Measurements from ENCODE around the gene DNMT3A.

DNMT3A gene

DNA sequence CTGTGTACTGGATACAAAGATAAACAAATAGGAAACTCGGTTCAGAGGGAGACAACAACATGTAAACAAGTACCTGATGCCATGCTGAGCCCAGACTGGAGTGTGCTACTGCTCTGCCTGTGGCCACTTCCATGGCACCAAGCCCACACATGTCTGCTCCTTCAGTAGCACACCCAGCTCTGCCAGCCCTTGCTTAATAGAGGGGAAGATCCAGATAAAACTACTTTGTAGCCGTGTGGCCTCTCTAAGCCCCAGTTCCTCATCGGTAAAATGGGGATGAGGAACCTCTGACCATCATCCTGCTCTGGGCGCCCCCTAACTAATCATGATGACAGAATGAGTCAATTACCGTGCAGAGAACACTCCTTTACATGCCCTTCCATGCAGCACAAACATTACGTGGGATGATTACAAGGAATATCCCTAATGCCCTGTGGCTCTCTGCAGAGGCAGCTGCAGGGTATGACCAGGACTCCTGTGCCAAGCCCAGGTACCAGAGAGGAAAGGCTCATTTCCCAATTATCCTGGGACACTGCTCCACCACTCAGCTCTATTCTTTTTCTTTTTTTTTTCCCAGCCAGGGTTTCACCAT lies 34.9 kb downstream of the DNMT3A start:
- no peaks in the 10 kb centered on the region for H3K9me3 ChIP-seq (ENCODE audit: insufficient read depth, low read length, severe bottlenecking)
- no peak overlapping the region for H3K4me2 ChIP-seq (ENCODE audit: insufficient read depth, low read length)
- H3K4me3 ChIP-seq (ENCODE audit: low read depth in 1 of 2, low read length in 2 of 2) = no peak overlapping the region
- H2AFZ ChIP-seq (ENCODE audit: low read depth, low read length) = no peak overlapping the region
- peaks cover 28% of the 10 kb centered on the region for H4K20me1 ChIP-seq (ENCODE audit: insufficient read depth, low read length)
- no peak for TF ChIP-seq EZH2 (IDR thresholded peaks at IDR 0.05; ENCODE audit: borderline replicate concordance, low read depth, low read length, severe bottlenecking)
- TF ChIP-seq, protein P1, sequence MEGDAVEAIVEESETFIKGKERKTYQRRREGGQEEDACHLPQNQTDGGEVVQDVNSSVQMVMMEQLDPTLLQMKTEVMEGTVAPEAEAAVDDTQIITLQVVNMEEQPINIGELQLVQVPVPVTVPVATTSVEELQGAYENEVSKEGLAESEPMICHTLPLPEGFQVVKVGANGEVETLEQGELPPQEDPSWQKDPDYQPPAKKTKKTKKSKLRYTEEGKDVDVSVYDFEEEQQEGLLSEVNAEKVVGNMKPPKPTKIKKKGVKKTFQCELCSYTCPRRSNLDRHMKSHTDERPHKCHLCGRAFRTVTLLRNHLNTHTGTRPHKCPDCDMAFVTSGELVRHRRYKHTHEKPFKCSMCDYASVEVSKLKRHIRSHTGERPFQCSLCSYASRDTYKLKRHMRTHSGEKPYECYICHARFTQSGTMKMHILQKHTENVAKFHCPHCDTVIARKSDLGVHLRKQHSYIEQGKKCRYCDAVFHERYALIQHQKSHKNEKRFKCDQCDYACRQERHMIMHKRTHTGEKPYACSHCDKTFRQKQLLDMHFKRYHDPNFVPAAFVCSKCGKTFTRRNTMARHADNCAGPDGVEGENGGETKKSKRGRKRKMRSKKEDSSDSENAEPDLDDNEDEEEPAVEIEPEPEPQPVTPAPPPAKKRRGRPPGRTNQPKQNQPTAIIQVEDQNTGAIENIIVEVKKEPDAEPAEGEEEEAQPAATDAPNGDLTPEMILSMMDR (IDR thresholded peaks at IDR 0.05; ENCODE audit: borderline replicate concordance, extremely low read depth, low read length, poor library complexity, severe bottlenecking) = no peak
- H3K79me2 ChIP-seq (ENCODE audit: insufficient read depth, low read length) = peaks cover 9% of the 10 kb centered on the region; the same call in 1 of the 2 replicates
- H3K36me3 ChIP-seq (ENCODE audit: insufficient read depth, low read length) = peaks cover 62% of the 10 kb centered on the region
- no peak for DNase-seq
- H3K4me1 ChIP-seq (ENCODE audit: insufficient read depth, low read length) = 0 out of 2 replicates have a peak, but pooled peaks cover 4% of the 10 kb centered on the region
- H3K27ac ChIP-seq (ENCODE audit: low read length) = no peak overlapping the region
- ATAC-seq (ENCODE audit: insufficient read depth, low read depth) = no peak
- H3K9ac ChIP-seq (ENCODE audit: low read depth, low read length) = no peak overlapping the region
- no peaks in the 10 kb centered on the region for H3K27me3 ChIP-seq (ENCODE audit: insufficient read depth, low read length, poor library complexity)

DNA sequence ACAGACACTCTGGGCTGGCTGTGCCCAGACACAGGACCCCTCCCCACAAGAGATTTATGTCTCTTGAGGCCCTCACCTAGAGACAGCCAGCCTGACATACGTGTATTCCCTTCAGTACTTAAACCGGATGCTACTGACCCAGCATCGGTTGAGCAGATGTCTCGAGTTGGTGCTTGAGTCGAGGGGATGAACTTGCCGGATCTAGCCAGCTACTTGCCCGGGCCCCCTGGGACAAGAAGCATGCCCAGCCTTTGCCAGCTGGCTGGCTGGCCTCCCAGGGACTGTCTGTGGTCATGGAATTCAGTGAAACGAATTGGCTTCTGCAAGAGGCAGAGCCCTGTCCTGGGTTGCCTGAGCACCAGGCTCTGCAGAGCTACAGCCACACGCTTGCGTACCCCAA lies 36.0 kb downstream of the DNMT3A start:
- no peak for DNase-seq
- H3K4me3 ChIP-seq (ENCODE audit: low read depth in 1 of 2, low read length in 2 of 2) = no peak overlapping the region
- peaks cover 25% of the 10 kb centered on the region for H4K20me1 ChIP-seq (ENCODE audit: insufficient read depth, low read length)
- H3K36me3 ChIP-seq (ENCODE audit: insufficient read depth, low read length) = peaks cover 53% of the 10 kb centered on the region
- H3K4me1 ChIP-seq (ENCODE audit: insufficient read depth, low read length) = 0 out of 2 replicates have a peak, but pooled peaks cover 5% of the 10 kb centered on the region
- H3K27ac ChIP-seq (ENCODE audit: low read length) = no peak overlapping the region
- no peak overlapping the region for H3K9ac ChIP-seq (ENCODE audit: low read depth, low read length)
- no peak overlapping the region for H2AFZ ChIP-seq (ENCODE audit: low read depth, low read length)
- no peaks in the 10 kb centered on the region for H3K27me3 ChIP-seq (ENCODE audit: insufficient read depth, low read length, poor library complexity)
- H3K79me2 ChIP-seq (ENCODE audit: insufficient read depth, low read length) = peaks cover 9% of the 10 kb centered on the region; the same call in 1 of the 2 replicates
- ATAC-seq (ENCODE audit: insufficient read depth, low read depth) = no peak
- H3K9me3 ChIP-seq (ENCODE audit: insufficient read depth, low read length, severe bottlenecking) = no peaks in the 10 kb centered on the region
- no peak overlapping the region for H3K4me2 ChIP-seq (ENCODE audit: insufficient read depth, low read length)
- TF ChIP-seq EZH2 (IDR thresholded peaks at IDR 0.05; ENCODE audit: borderline replicate concordance, low read depth, low read length, severe bottlenecking) = no peak
- TF ChIP-seq, protein P1 (IDR thresholded peaks at IDR 0.05; ENCODE audit: borderline replicate concordance, extremely low read depth, low read length, poor library complexity, severe bottlenecking) = no peak

DNA sequence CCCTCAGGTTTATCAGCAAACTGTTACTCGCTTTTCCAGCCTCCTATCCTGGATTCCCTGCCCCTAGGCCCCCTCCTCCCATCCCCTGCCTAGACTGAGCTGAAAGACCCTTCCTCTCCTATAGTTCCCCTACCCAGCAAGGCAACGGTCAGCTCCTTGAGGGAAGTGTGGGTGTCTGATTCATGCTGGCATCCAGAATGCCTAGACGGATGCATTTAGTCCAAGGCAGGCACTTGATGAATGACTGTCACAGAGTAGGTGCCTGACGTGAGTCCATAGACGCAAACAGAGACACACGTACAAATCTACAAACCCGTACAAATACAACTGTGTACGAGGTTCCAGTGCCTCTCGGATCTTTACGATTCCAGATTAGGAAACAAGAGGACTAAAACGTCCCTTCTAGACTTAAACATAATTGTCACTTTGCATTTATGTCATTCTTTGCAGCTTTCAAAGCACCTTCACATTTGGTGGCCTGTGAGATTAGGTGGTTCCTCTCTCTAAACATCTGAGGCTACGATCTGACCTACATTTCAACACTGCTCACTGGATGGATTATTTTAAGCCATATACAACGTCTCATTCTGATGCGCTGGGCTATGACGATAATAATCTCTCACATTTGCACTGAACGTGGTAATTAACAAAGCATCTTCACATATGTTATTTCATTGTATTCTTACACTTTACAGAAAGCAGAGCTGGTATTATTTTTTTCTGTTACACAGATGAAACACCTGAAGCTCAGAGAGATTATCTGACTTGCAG lies 36.7 kb downstream of the DNMT3A start:
- H3K9me3 ChIP-seq (ENCODE audit: insufficient read depth, low read length, severe bottlenecking) = no peaks in the 10 kb centered on the region
- no peak overlapping the region for H3K9ac ChIP-seq (ENCODE audit: low read depth, low read length)
- DNase-seq (no peak), ATAC-seq (ENCODE audit: insufficient read depth, low read depth) (no peak)
- H3K27ac ChIP-seq (ENCODE audit: low read length) = no peak overlapping the region
- H3K4me3 ChIP-seq (ENCODE audit: low read depth in 1 of 2, low read length in 2 of 2) = no peak overlapping the region
- H2AFZ ChIP-seq (ENCODE audit: low read depth, low read length) = no peak overlapping the region
- 0 out of 2 replicates have a peak, but pooled peaks cover 5% of the 10 kb centered on the region for H3K4me1 ChIP-seq (ENCODE audit: insufficient read depth, low read length)
- H4K20me1 ChIP-seq (ENCODE audit: insufficient read depth, low read length) = peaks cover 25% of the 10 kb centered on the region
- peaks cover 9% of the 10 kb centered on the region; the same call in 1 of the 2 replicates for H3K79me2 ChIP-seq (ENCODE audit: insufficient read depth, low read length)
- H3K27me3 ChIP-seq (ENCODE audit: insufficient read depth, low read length, poor library complexity) = no peaks in the 10 kb centered on the region
- H3K4me2 ChIP-seq (ENCODE audit: insufficient read depth, low read length) = no peak overlapping the region
- TF ChIP-seq, protein P1 (IDR thresholded peaks at IDR 0.05; ENCODE audit: borderline replicate concordance, extremely low read depth, low read length, poor library complexity, severe bottlenecking) = no peak
- TF ChIP-seq EZH2 (IDR thresholded peaks at IDR 0.05; ENCODE audit: borderline replicate concordance, low read depth, low read length, severe bottlenecking) = no peak
- H3K36me3 ChIP-seq (ENCODE audit: insufficient read depth, low read length) = peaks cover 56% of the 10 kb centered on the region

Measured in DND-41 (cell line).